HepG2 (cell line): Measurements from ENCODE around the gene CACNG1. TPM values are rescaled to one million over a fixed set of nuclear protein-coding genes. Genes with fewer than 3 reads are reported as not detected.

Experiments used
- ATAC-seq: fragments of 200-7000 bp; cut with Tn5 transposase; 3 replicates; pipeline ENCODE4 v1.9.1; 2020; ENCODE audit warnings: mild to moderate bottlenecking, moderate library complexity
- BruUV-seq: library from RNA; stranded (reverse); fragments of 400-500 nt; replicated peaks from 2 replicates; lab custom pipeline; 2021; lab: Mats Ljungman, UMichigan
- CTCF ChIA-PET: fragments of 300-600 bp; formaldehyde crosslinking; extraction: SDS; loops from one replicate; lab custom pipeline; 2021; ENCODE audit warnings: low total read pairs, inconsistent platforms, low intra/inter-chr PET ratio; lab: Yijun Ruan, JAX
- POLR2A ChIA-PET: fragments of 350-600 bp; sonication (Branson Sonifier 250); formaldehyde crosslinking; loops from one replicate; lab custom pipeline; 2020; ENCODE audit warnings: antibody characterized with exemption, inconsistent platforms; lab: Yijun Ruan, JAX
- DNase-seq: peaks from one replicate; pipeline ENCODE4 v3.0.0-alpha.2; 2015; ENCODE audit warnings: low spot score
- FAIRE-seq: peaks from 3 replicates; lab custom pipeline; 2011; peaks lifted over from hg19 to GRCh38; lab: Jason Lieb, UNC
- H2AFZ ChIP-seq: one replicate; pipeline ENCODE4 v1.6.1; 2011; ENCODE audit warnings: low read length, inconsistent platforms
- H3K27ac ChIP-seq: fragments of 300-600 bp; 3 replicates; pipeline ENCODE4 v1.8.0; 2011; ENCODE audit warnings: mixed run types, mild to moderate bottlenecking, mixed read lengths, low read length, inconsistent platforms; ENCODE audit not compliant: insufficient read depth; ENCODE audit errors: extremely low read length
- H3K27me3 ChIP-seq, 2 experiments: fragments of 200-600 bp in 1 of 2; 2 replicates in 1 of 2; 3 replicates in 1 of 2; pipeline versions ENCODE4 v1.6.0 to v1.8.0; 2011; ENCODE audit warnings: low read length in 2 of 2, mild to moderate bottlenecking in 2 of 2, moderate library complexity in 2 of 2, inconsistent platforms in 1 of 2; ENCODE audit not compliant: insufficient read depth in 2 of 2, control insufficient read depth in 1 of 2
- H3K36me3 ChIP-seq, 2 experiments: fragments of 200-600 bp in 1 of 2; replicated peaks in 1 of 2; 2 replicates in 1 of 2; 3 replicates in 1 of 2; pipeline versions ENCODE4 v1.5.1 to v1.8.0; 2011; ENCODE audit warnings: low read length in 2 of 2, inconsistent platforms in 1 of 2; ENCODE audit not compliant: insufficient read depth in 2 of 2, control insufficient read depth in 1 of 2
- H3K4me1 ChIP-seq: 2 replicates; pipeline ENCODE4 v1.5.1; 2012; ENCODE audit warnings: low read length, inconsistent platforms; ENCODE audit not compliant: insufficient read depth
- H3K4me2 ChIP-seq: 2 replicates; pipeline ENCODE4 v1.6.0; 2011; ENCODE audit warnings: low read depth, low read length, inconsistent platforms
- H3K4me3 ChIP-seq, 3 experiments: fragments of 200-600 bp in 1 of 3; sonication (generic), shearing (Covaris generic) in 1 of 3; replicated peaks in 1 of 3; 2 replicates each; pipeline ENCODE4 v1.5.1; 2011 to 2016; ENCODE audit warnings: low read length in 3 of 3, inconsistent platforms in 2 of 3, low read depth in 2 of 3, mild to moderate bottlenecking in 2 of 3, control low read depth in 1 of 3, mixed read lengths in 1 of 3; ENCODE audit not compliant: insufficient read depth in 1 of 3
- H3K79me2 ChIP-seq: one replicate; pipeline ENCODE4 v1.6.1; 2011; ENCODE audit warnings: low read length, inconsistent platforms; ENCODE audit not compliant: insufficient read depth
- H3K9ac ChIP-seq: 2 replicates; pipeline ENCODE4 v1.6.0; 2011; ENCODE audit warnings: mild to moderate bottlenecking, low read depth, low read length, inconsistent platforms; ENCODE audit not compliant: insufficient read depth
- H3K9me3 ChIP-seq: 2 replicates; pipeline ENCODE4 v1.5.1; 2012; ENCODE audit warnings: mild to moderate bottlenecking, low read length
- H4K20me1 ChIP-seq: 2 replicates; pipeline ENCODE4 v1.6.0; 2011; ENCODE audit warnings: inconsistent platforms, mild to moderate bottlenecking, low read length, moderate library complexity; ENCODE audit not compliant: insufficient read depth
- FOXO4 ChIP-seq: sonication (generic); formaldehyde crosslinking; conservative IDR thresholded peaks from 2 replicates; pipeline ENCODE4 v1.8.1; 2023; ENCODE audit warnings: missing genetic modification reagents
- HES4 ChIP-seq: sonication (generic); formaldehyde crosslinking; IDR thresholded peaks from 2 replicates; pipeline ENCODE4 v1.9.0; 2021; ENCODE audit warnings: mild to moderate bottlenecking, missing genetic modification reagents, borderline replicate concordance
- HNF1A ChIP-seq, 2 experiments: sonication (generic) in 1 of 2; formaldehyde crosslinking in 1 of 2; IDR thresholded peaks; 2 replicates each; pipeline versions ENCODE4 v1.4.0 to v1.6.1; 2016 to 2020; ENCODE audit warnings: borderline replicate concordance in 1 of 2, low read depth in 1 of 2, mild to moderate bottlenecking in 1 of 2, missing genetic modification reagents in 1 of 2
- HNRNPUL1 ChIP-seq: fragments of 200-400 bp; formaldehyde crosslinking; IDR thresholded peaks from 2 replicates; pipeline ENCODE4 v1.6.1; 2017; ENCODE audit warnings: low read depth, mild to moderate bottlenecking, low read length, moderate library complexity
- MEF2D ChIP-seq: sonication (generic); formaldehyde crosslinking; IDR thresholded peaks from 2 replicates; pipeline ENCODE4 v1.5.1; 2020; ENCODE audit warnings: mild to moderate bottlenecking, missing genetic modification reagents
- PAF1 ChIP-seq: IDR thresholded peaks from 2 replicates; pipeline ENCODE4 v1.6.1; 2016; ENCODE audit warnings: missing genetic modification reagents, missing compliant biosample characterization
- RXRB ChIP-seq: IDR thresholded peaks from 2 replicates; pipeline ENCODE4 v1.6.1; 2016; ENCODE audit warnings: borderline replicate concordance, missing genetic modification reagents, missing compliant biosample characterization
- SOX13 ChIP-seq, 3 experiments: fragments of 450-650 bp in 1 of 3; sonication (generic) in 1 of 3; formaldehyde crosslinking in 1 of 3; IDR thresholded peaks in 2 of 3; conservative IDR thresholded peaks in 1 of 3; 2 replicates each; pipeline versions ENCODE4 v1.5.0 to v1.6.1; 2016 to 2020; ENCODE audit warnings: antibody characterized with exemption in 1 of 3, mild to moderate bottlenecking in 1 of 3, missing compliant biosample characterization in 1 of 3, missing genetic modification reagents in 1 of 3, moderate library complexity in 1 of 3
- THRA ChIP-seq: sonication (generic); formaldehyde crosslinking; IDR thresholded peaks from 2 replicates; pipeline ENCODE4 v1.4.0; 2020; ENCODE audit warnings: missing genetic modification reagents, borderline replicate concordance
- ZNF17 ChIP-seq: sonication (generic); formaldehyde crosslinking; IDR thresholded peaks from 2 replicates; pipeline ENCODE4 v1.5.0; 2020; ENCODE audit warnings: mild to moderate bottlenecking, missing genetic modification reagents
- ZNF362 ChIP-seq: sonication (generic); formaldehyde crosslinking; IDR thresholded peaks from 2 replicates; pipeline ENCODE4 v1.4.0; 2020; ENCODE audit warnings: missing genetic modification reagents, mild to moderate bottlenecking, borderline replicate concordance
- ZNF468 ChIP-seq: sonication (generic); formaldehyde crosslinking; IDR thresholded peaks from 2 replicates; pipeline ENCODE4 v1.8.0; 2022; ENCODE audit warnings: mild to moderate bottlenecking, moderate library complexity, missing genetic modification reagents
- WGBS: methylation state at CpG from one replicate; pipeline ENCODE4 v1.1.6; 2017; ENCODE audit warnings: low lambda C conversion rate; 5-methylcytosine and 5-hydroxymethylcytosine counted together
- in situ Hi-C: cut with HindIII; loops from 2 replicates; pipeline ENCODE4 v1.10.0; 2017; ENCODE audit warnings: low pct_unique_long_range_greater_than_20kb; ENCODE audit not compliant: extremely low pct_ligation_motif_present
- intact Hi-C: fragments of 100-400 bp; cut with micrococcal nuclease; formaldehyde crosslinking; loops from one replicate; pipeline ENCODE4 v1.10.0; 2022; ENCODE audit not compliant: unreplicated experiment
- polyA plus RNA-seq, 8 experiments: library from polyadenylated mRNA; depleted of rRNA in 3 of 8; stranded (reverse) in 7 of 8; unstranded in 1 of 8; fragments of >200 nt; fragmentation: Illumina TruSeq in 4 of 8; extraction: Trizol in 4 of 8; gene quantifications; 2 replicates each; pipeline versions ENCODE4 v1.2.1 to v1.2.3, GENCODE V29; 2011 to 2016; ENCODE audit warnings: low read depth in 4 of 8, missing spikeins in 1 of 8, mixed read lengths in 1 of 8; ENCODE audit not compliant: insufficient read depth in 1 of 8
- total RNA-seq, 5 experiments: library from RNA; depleted of rRNA; stranded (reverse); fragments of >200 nt; fragmentation: Illumina TruSeq; extraction: Trizol; gene quantifications; 2 replicates each; pipeline ENCODE4 v1.2.3, GENCODE V29; 2016; ENCODE audit warnings: low read depth in 1 of 5

Gene CACNG1
- total and polyA plus RNA-seq, 2 of the 13 experiments (the other 11 are each of a cell fraction or from before 2014, with no cell fraction given) = not detected

GRCh38 chr17:67074781-67075180 is 30.4 kb downstream of the CACNG1 start:
- intact Hi-C loops = no loop called here
- H3K27ac ChIP-seq = peak overlapping the region; percentile 24

More at GRCh38 chr17:67074781-67075180, 30.4 kb downstream of the CACNG1 start:
- no TSS peak for BruUV-seq
- peak overlapping the region; percentile 46 for H3K4me2 ChIP-seq
- H4K20me1 ChIP-seq = no peaks in the 10 kb centered on the region
- no peak for DNase-seq
- ChIA-PET POLR2A (no interaction called here), CTCF (no interaction called here)
- no peak for FAIRE-seq
- H3K27me3 ChIP-seq = no peaks in the 10 kb centered on the region
- TF ChIP-seq THRA (CRISPR knock-in tag) = peak; percentile 33; the same call in 1 of the 2 replicates
- no peak for TF ChIP-seq PAF1 (CRISPR knock-in tag)
- TF ChIP-seq RXRB (CRISPR knock-in tag) = peak; percentile 56; the same call in 1 of the 2 replicates
- no peak for TF ChIP-seq ZNF17 (CRISPR knock-in tag)
- 0 out of 2 replicates have a peak, but pooled peaks have one; percentile 69 for TF ChIP-seq HNRNPUL1
- no peak for TF ChIP-seq HES4 (CRISPR knock-in tag)
- no peak for TF ChIP-seq MEF2D (CRISPR knock-in tag)
- TF ChIP-seq SOX13 (IDR thresholded peaks at IDR 0.05) = no peak
- no peak for TF ChIP-seq SOX13 (CRISPR knock-in tag; conservative IDR thresholded peaks at IDR 0.05 in 1 of 2, IDR thresholded peaks at IDR 0.05 in 1 of 2)
- TF ChIP-seq HNF1A (IDR thresholded peaks at IDR 0.05; ENCODE audit: low read depth) = peak; percentile 64
- TF ChIP-seq HNF1A (CRISPR knock-in tag; IDR thresholded peaks at IDR 0.05; ENCODE audit: borderline replicate concordance) = no peak; the same call in 1 of the 2 replicates
- peak; percentile 46; the same call in 1 of the 2 replicates for TF ChIP-seq ZNF362 (CRISPR knock-in tag)
- TF ChIP-seq ZNF468 = no peak
- no peak for TF ChIP-seq FOXO4 (CRISPR knock-in tag)
- TF ChIP-seq, all 625 proteins: peak for 5
- in situ Hi-C loops = no loop called here
- Histone ChIP-seq H3K4me3 (no peak overlapping the region; a peak in 1 of 6 replicates), H3K9ac (no peak overlapping the region; the same call in 1 of the 2 replicates), H2AFZ (no peak overlapping the region), H3K9me3 (no peaks in the 10 kb centered on the region), H3K4me1 (peaks cover 36% of the 10 kb centered on the region), H3K36me3 (peaks cover 6 to 27% of the 10 kb centered on the region in 2 experiments), H3K79me2 (no peaks in the 10 kb centered on the region)
- no peak for ATAC-seq
- WGBS = 49% methylated on average over 3 of the region's 3 CpGs
